Measurements from ENCODE around the gene ANKS1A.
"Not testable (repeated sequence)": the region's sequence is repeated elsewhere in the genome, so short reads cannot be mapped to it uniquely, and the experiment has no call there.

Gene ANKS1A

DNA sequence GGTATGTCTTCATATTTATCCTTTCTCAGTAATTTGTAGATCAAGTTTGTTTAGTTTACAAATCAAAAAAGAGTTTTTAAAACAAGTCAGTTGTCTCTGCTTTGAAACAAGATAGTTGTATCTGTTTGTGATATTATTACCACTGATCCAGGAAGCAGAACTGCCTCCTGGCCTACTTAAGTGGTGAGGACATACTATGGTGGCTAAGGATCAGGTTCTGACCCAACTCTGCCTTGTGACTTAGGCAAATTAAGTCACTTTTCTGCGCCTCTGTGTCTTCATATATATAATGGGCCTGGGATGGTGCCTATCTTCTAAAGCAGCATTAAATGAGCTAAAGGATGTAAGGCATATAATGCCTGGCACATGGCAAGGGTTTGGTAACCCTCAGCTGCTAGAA lies 8.7 kb downstream of the ANKS1A start:
- no peak overlapping the region for H3K4me3 ChIP-seq (ENCODE audit: low read length)
- no peaks in the 10 kb centered on the region for H3K9me3 ChIP-seq (replicated peaks; ENCODE audit: insufficient read depth, low read length)
- H3F3A ChIP-seq (ENCODE audit: insufficient read depth, low read length), result no peaks in the 10 kb centered on the region
- H3K36me3 ChIP-seq (replicated peaks; ENCODE audit: insufficient read depth, low read length), result no peaks in the 10 kb centered on the region
- no peak overlapping the region for H2AFZ ChIP-seq (ENCODE audit: low read length)
- peaks cover 7% of the 10 kb centered on the region; the same call in 1 of the 2 replicates for H3K79me2 ChIP-seq (ENCODE audit: low read length)
- TF ChIP-seq, protein P1, sequence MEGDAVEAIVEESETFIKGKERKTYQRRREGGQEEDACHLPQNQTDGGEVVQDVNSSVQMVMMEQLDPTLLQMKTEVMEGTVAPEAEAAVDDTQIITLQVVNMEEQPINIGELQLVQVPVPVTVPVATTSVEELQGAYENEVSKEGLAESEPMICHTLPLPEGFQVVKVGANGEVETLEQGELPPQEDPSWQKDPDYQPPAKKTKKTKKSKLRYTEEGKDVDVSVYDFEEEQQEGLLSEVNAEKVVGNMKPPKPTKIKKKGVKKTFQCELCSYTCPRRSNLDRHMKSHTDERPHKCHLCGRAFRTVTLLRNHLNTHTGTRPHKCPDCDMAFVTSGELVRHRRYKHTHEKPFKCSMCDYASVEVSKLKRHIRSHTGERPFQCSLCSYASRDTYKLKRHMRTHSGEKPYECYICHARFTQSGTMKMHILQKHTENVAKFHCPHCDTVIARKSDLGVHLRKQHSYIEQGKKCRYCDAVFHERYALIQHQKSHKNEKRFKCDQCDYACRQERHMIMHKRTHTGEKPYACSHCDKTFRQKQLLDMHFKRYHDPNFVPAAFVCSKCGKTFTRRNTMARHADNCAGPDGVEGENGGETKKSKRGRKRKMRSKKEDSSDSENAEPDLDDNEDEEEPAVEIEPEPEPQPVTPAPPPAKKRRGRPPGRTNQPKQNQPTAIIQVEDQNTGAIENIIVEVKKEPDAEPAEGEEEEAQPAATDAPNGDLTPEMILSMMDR (IDR thresholded peaks at IDR 0.05; ENCODE audit: low read length), result no peak
- TF ChIP-seq EZH2phosphoT487 (IDR thresholded peaks at IDR 0.05; ENCODE audit: low read length), result no peak
- TF ChIP-seq EZH2 (optimal IDR thresholded peaks at IDR 0.05; ENCODE audit: low read depth, low read length), result no peak
- H3K27ac ChIP-seq (ENCODE audit: low read length), result no peak overlapping the region
- H3K9ac ChIP-seq (ENCODE audit: low read length), result no peak overlapping the region
- no peaks in the 10 kb centered on the region for H3K9me2 ChIP-seq (replicated peaks; ENCODE audit: insufficient read depth, low read length)
- no peak overlapping the region for H3K4me2 ChIP-seq (ENCODE audit: low read depth, low read length)
- no peaks in the 10 kb centered on the region for H4K20me1 ChIP-seq (ENCODE audit: insufficient read depth, low read length)
- DNase-seq, result no peak
- H3K4me1 ChIP-seq (ENCODE audit: low read length), result no peaks in the 10 kb centered on the region
- H3K27me3 ChIP-seq (replicated peaks; ENCODE audit: insufficient read depth, low read length), result no peaks in the 10 kb centered on the region

DNA sequence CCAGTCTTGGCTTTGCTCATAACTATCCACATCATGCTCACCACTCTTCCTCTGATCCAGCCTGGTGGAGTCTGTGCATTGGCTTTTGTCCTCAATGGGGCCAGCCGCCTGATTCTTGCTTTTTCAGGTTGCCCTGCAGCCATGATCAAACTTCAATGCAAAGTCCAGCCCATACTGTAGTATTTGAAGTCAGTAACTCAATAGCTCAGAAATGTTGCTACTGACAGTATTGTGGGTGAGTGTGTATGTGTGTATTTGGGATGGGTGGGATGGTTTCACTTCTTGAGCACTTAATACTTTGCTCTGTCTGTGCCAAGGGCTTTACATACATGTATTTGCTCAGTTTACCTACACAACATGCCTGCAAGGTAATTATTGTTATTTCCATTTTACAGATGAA lies 10.7 kb downstream of the ANKS1A start:
- not testable (repeated sequence) for H3K9ac ChIP-seq (ENCODE audit: low read length); H3F3A ChIP-seq (ENCODE audit: insufficient read depth, low read length)

DNA sequence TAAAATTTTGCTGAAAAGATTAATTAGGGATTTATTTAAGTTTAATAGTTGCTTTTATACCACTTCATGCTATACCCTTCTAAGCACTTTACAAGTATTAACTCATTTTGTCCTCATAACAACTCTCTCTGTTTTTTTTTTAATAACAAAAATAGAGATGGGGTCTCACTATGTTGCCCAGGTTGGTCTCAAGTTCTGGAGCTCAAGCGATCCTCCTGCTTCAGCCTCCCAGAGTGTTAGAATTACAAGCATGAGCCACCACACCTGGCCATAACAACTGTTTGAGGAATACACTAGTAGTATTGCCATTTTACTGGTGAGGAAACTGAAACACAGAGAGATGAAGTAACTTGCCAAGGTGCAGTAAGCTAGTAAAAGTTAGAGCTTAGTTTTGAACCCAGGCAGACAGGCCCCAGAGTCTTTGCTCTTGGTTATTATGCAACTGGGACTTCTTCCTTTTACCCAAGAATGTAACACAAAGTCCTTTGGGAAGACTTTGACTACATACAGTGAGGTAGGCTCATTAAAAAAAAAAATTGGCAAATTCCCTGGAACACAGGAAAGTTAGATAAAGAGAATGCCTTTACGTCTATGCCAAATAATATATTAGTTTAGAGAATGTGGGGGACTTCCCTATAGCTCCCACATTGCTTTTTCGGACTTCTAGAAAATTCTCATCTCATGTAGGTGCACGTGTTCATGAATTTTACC lies 11.4 kb downstream of the ANKS1A start:
- DNase-seq, result no peak
- Histone ChIP-seq H3K9me2 (replicated peaks; ENCODE audit: insufficient read depth, low read length) (no peaks in the 10 kb centered on the region), H2AFZ (ENCODE audit: low read length) (no peak overlapping the region), H3K27ac (ENCODE audit: low read length) (no peak overlapping the region), H3K4me2 (ENCODE audit: low read depth, low read length) (no peak overlapping the region), H3K9ac (ENCODE audit: low read length) (no peak overlapping the region), H3K4me1 (ENCODE audit: low read length) (no peaks in the 10 kb centered on the region), H3K79me2 (ENCODE audit: low read length) (no peaks in the 10 kb centered on the region), H3K36me3 (replicated peaks; ENCODE audit: insufficient read depth, low read length) (no peaks in the 10 kb centered on the region), H3K27me3 (replicated peaks; ENCODE audit: insufficient read depth, low read length) (no peaks in the 10 kb centered on the region), H3K9me3 (replicated peaks; ENCODE audit: insufficient read depth, low read length) (no peaks in the 10 kb centered on the region), H3F3A (ENCODE audit: insufficient read depth, low read length) (no peaks in the 10 kb centered on the region), H4K20me1 (ENCODE audit: insufficient read depth, low read length) (no peaks in the 10 kb centered on the region), H3K4me3 (ENCODE audit: low read length) (no peak overlapping the region)
- TF ChIP-seq, protein P1 (IDR thresholded peaks at IDR 0.05; ENCODE audit: low read length), result no peak
- TF ChIP-seq EZH2phosphoT487 (IDR thresholded peaks at IDR 0.05; ENCODE audit: low read length), result no peak
- no peak for TF ChIP-seq EZH2 (optimal IDR thresholded peaks at IDR 0.05; ENCODE audit: low read depth, low read length)

More for the DNA sequence above, 10.7 kb downstream of the ANKS1A start:
- H4K20me1 ChIP-seq (ENCODE audit: insufficient read depth, low read length); H3K4me3 ChIP-seq (ENCODE audit: low read length); H3K79me2 ChIP-seq (ENCODE audit: low read length); H3K4me1 ChIP-seq (ENCODE audit: low read length); H3K4me2 ChIP-seq (ENCODE audit: low read depth, low read length); H3K27ac ChIP-seq (ENCODE audit: low read length); H2AFZ ChIP-seq (ENCODE audit: low read length); H3K36me3 ChIP-seq (replicated peaks; ENCODE audit: insufficient read depth, low read length); H3K9me3 ChIP-seq (replicated peaks; ENCODE audit: insufficient read depth, low read length); H3K9me2 ChIP-seq (replicated peaks; ENCODE audit: insufficient read depth, low read length); H3K27me3 ChIP-seq (replicated peaks; ENCODE audit: insufficient read depth, low read length); DNase-seq: not testable (repeated sequence)

DNA sequence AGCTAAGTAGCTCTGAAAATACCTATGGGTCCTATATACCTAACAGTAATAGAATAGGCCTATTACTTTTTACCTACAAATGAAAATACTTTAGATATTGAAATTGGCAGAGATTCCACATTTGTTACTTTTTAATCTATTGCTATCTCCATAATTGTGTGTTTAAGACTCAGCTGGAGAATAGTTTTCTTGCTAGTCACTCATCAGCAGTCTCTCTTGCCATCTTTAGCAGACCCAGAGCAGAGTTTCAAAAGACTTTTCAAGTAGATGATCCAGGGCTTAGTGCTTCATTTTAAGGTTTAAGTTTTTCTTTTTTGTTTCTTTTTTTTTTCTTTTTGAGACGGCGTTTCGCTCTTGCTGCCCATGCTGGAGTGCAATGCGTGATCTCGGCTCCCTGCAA lies 12.9 kb downstream of the ANKS1A start:
- Histone ChIP-seq H3K36me3 (replicated peaks; ENCODE audit: insufficient read depth, low read length) (no peaks in the 10 kb centered on the region), H3K27ac (ENCODE audit: low read length) (no peak overlapping the region)
- DNase-seq, result no peak

More for the DNA sequence above, 12.9 kb downstream of the ANKS1A start:
- Histone ChIP-seq H3K79me2 (ENCODE audit: low read length) (0 out of 2 replicates have a peak, but pooled peaks cover 3% of the 10 kb centered on the region), H3K4me2 (ENCODE audit: low read depth, low read length) (no peak overlapping the region), H3K4me3 (ENCODE audit: low read length) (no peak overlapping the region), H3K4me1 (ENCODE audit: low read length) (no peaks in the 10 kb centered on the region), H3K27me3 (replicated peaks; ENCODE audit: insufficient read depth, low read length) (no peaks in the 10 kb centered on the region), H3K9me3 (replicated peaks; ENCODE audit: insufficient read depth, low read length) (no peaks in the 10 kb centered on the region), H3F3A (ENCODE audit: insufficient read depth, low read length) (no peaks in the 10 kb centered on the region), H3K9me2 (replicated peaks; ENCODE audit: insufficient read depth, low read length) (no peaks in the 10 kb centered on the region), H2AFZ (ENCODE audit: low read length) (no peak overlapping the region), H3K9ac (ENCODE audit: low read length) (no peak overlapping the region), H4K20me1 (ENCODE audit: insufficient read depth, low read length) (no peaks in the 10 kb centered on the region)
- no peak for TF ChIP-seq EZH2phosphoT487 (IDR thresholded peaks at IDR 0.05; ENCODE audit: low read length)
- no peak for TF ChIP-seq EZH2 (optimal IDR thresholded peaks at IDR 0.05; ENCODE audit: low read depth, low read length)
- TF ChIP-seq, protein P1 (IDR thresholded peaks at IDR 0.05; ENCODE audit: low read length), result no peak

Data from MM.1S (cell line).